HL-60 (cell line): ENCODE measurements around the gene BRWD1.

Experiments used
- DNase-seq, 2 experiments: peaks; one replicate each; pipeline ENCODE4 v3.0.0-alpha.2; 2010 to 2020; ENCODE audit warnings: low read depth in 1 of 2, low spot score in 1 of 2
- H3K27ac ChIP-seq: fragments of 250-450 bp; sonication (Bioruptor Pico); replicated peaks from 2 replicates; pipeline ENCODE4 v1.5.1; 2020; ENCODE audit warnings: mild to moderate bottlenecking, moderate library complexity
- H3K27me3 ChIP-seq: fragments of 250-450 bp; sonication (Bioruptor Pico); 2 replicates; pipeline ENCODE4 v1.5.1; 2021; ENCODE audit warnings: mild to moderate bottlenecking, moderate library complexity; ENCODE audit not compliant: insufficient read depth, poor library complexity, severe bottlenecking
- H3K4me3 ChIP-seq: replicated peaks from 2 replicates; pipeline ENCODE4 v1.5.1; 2011; ENCODE audit warnings: mild to moderate bottlenecking, control low read depth, low read length; ENCODE audit not compliant: insufficient read depth
- CTCF ChIP-seq: IDR thresholded peaks from one replicate; pipeline ENCODE4 v1.5.1; 2011; ENCODE audit warnings: low read length, control low read depth, inconsistent platforms; ENCODE audit not compliant: insufficient read depth
- GABPA ChIP-seq: IDR thresholded peaks from 2 replicates; pipeline ENCODE4 v1.6.1; 2012; ENCODE audit warnings: low read depth
- POLR2AphosphoS5 ChIP-seq: IDR thresholded peaks from 2 replicates; pipeline ENCODE4 v1.6.1; 2012; ENCODE audit warnings: low read depth
- REST ChIP-seq: IDR thresholded peaks from 2 replicates; pipeline ENCODE4 v1.6.1; 2012; ENCODE audit warnings: low read depth; ENCODE audit not compliant: insufficient replicate concordance
- SPI1 ChIP-seq: IDR thresholded peaks from 2 replicates; pipeline ENCODE4 v1.6.1; 2012; ENCODE audit warnings: low read depth, mild to moderate bottlenecking, borderline replicate concordance

Gene BRWD1

GRCh38 chr21:39187141-39187540 is 126.3 kb downstream of the BRWD1 start:
- no peak for DNase-seq
- H3K4me3 ChIP-seq, result no peak overlapping the region
- H3K27ac ChIP-seq, result no peak overlapping the region
- no peaks in the 10 kb centered on the region for H3K27me3 ChIP-seq
- no peak for TF ChIP-seq GABPA
- TF ChIP-seq POLR2AphosphoS5, result no peak
- TF ChIP-seq CTCF, result no peak
- no peak for TF ChIP-seq SPI1
- no peak for TF ChIP-seq REST

- no peak overlapping the region for H3K4me3 ChIP-seq
- TF ChIP-seq GABPA (no peak), SPI1 (no peak), POLR2AphosphoS5 (no peak), CTCF (no peak), REST (no peak)
- DNase-seq, result no peak
- H3K27ac ChIP-seq, result no peak overlapping the region
- H3K27me3 ChIP-seq, result no peaks in the 10 kb centered on the region
Measured at GRCh38 chr21:39186676-39187075, 126.8 kb downstream of the BRWD1 start.

GRCh38 chr21:39185157-39185556 is 128.3 kb downstream of the BRWD1 start:
- no peak for DNase-seq
- H3K27ac ChIP-seq, result no peak overlapping the region
- H3K27me3 ChIP-seq, result no peaks in the 10 kb centered on the region
- no peak overlapping the region for H3K4me3 ChIP-seq
- TF ChIP-seq CTCF (no peak), REST (no peak), SPI1 (no peak), POLR2AphosphoS5 (no peak), GABPA (no peak)
